Kasumi-1 (cell line): ENCODE data around the gene TOMM6.

Experiments used
- DNase-seq, 2 experiments: peaks; one replicate each; lab custom pipeline; 2025; lab: John Stamatoyannopoulos, UW

The TOMM6 gene

DNA sequence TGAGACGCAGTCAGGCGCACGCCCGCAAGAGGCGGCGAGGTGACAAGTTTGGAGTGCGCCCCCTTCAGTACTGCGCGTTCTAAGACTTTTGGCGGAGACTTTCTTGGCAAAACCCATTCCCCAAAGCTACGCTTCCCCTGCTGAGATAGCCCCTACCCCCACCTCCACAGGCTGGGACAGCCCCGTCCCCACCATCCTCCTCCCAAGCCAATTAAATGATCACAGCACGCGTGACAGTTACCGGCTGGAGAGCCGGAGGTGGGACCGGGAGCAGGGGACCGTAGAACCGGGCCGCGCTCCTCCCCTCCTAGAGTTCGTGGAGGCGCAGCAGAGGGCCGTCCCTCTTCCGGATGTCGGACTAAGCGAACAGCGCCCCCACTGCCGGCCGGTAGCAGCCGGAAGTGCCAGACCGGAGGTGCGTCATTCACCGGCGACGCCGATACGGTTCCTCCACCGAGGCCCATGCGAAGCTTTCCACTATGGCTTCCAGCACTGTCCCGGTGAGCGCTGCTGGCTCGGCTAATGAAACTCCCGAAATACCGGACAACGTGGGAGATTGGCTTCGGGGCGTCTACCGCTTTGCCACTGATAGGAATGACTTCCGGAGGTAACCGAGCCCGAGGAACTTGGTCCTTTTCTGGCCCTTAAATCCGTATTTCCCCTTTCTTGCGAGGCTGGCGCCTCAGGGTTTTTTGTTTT lies at the start of gene TOMM6:
TOMM6 (plus strand) TSS at position 476 of the 699 bp plus-strand sequence; CDS start at position 480, 4 bp downstream.
- peak; percentile 91 to 95 for DNase-seq

DNA sequence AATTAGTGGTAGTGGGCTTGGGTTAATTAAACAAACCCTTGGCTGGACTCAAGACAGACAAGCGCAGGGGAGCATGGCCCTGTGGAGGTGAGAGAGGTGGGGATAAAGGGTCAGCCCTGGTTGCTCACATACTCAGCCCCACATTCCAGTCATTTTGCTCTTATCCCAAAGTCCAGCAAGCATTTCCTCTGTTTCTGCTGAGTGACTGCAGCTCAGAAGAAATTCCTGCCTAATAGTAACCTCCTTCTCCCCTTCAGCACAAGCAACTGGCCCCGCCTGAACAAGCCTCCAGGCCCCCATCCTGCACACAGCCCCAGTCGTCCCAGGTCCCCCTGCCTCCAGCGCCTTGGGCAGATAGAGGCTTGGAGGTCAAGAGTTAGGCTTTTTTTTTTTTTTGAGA lies 48.5 kb upstream of the TOMM6 start:
- DNase-seq = no peak

DNA sequence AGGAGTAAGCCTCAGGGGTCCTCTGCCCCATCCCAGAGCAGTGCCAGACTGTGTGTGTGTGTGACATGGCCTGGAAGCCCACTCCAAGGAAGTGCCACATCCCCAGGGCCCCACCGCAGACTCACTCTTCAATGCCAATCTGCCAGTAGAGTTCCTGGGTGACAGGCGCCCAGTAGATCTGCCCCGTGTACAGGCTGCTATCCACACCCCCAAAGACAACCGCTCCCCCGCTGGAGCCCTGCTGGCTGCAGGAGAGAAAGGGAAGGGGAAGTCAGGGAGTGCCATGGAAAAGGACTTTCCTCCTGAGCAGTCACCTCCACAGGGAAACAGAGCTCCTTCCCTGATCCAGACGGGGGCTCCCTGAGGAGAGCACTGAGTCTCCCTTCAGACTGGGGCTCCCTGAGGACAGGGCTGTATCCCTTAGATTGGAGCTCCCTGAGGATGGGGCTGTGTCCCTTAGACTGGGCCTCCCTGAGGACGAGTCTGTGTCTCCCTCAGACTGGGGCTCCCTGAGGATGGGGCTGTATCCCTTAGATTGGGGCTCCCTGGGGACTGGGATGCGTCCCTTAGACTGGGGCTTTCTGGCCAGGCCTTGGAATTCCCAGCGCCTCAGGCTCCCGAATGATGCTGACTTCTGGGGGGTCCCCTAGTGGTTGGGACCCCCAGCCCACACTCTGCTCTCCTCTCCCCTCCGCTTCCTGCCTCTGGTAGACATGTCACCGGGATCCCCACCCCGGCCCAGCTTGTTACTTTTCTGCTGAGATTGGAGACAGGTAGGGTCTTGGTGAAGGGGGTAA lies 46.9 kb upstream of the TOMM6 start:
- no peak for DNase-seq

DNA sequence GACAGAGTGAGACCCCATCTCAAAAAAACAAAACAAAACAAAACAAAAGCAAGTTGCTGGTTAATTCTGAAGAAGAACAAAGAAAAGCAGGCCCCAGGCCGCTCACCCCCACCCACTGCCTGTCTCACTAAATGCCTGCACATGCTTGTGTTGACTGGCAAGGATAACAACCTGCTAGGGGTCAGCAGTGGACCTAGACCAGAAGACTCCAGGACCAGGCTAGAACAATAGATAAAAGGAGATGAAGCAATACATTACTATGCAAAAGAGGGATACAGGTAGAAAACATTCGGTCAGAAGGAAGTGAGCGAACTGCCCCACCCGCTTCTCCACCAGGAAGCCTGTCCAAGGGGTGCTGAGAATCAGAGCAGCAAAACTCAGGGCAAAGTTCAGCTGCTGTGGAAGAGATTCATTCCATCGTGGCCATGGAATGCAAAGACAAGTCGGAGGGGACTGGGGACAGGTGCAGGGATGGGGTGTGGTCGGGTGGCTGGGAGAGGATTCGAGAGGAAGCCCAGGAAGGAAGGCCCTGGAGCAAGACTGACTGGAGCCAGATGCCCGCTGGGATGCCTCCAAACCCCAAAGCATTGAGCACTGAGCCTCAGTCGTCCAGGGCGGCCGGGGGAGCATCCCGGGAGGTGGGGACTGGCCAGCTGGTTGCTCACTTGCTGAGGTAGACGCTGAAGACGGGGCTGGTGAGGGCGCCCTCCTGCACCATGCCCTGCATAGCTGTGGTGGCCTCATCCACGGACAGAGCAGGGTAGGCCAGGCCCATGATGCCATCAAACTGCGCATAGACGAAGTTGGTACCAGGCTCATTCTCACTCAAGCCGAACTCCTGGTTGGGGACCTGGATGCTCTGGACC lies 45.6 kb upstream of the TOMM6 start:
- no peak for DNase-seq

GRCh38 chr6:41743406-41744235 lies 43.9 kb upstream of the TOMM6 start:
- DNase-seq = no peak

GRCh38 chr6:41744236-41744787 lies 43.2 kb upstream of the TOMM6 start:
- no peak for DNase-seq

DNA sequence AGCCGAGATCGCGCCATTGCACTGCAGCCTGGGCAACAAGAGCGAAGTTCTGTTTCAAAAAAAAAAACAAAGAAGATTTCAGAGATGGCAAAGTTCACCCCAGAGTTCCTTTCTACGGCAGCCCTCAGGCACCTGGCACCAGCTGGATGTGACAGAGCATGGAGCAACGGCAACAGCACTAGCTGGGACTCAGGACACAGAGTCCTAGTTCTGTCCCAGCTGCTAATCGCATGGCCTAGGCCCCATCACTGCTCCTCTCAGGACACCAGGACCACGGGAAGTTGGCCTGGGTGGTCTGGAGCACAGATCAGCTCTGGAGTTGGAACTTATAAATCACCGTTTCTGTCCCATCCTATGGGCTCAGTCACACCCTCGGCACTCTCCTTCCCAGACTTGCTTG lies 41.4 kb upstream of the TOMM6 start:
- no peak for DNase-seq

DNA sequence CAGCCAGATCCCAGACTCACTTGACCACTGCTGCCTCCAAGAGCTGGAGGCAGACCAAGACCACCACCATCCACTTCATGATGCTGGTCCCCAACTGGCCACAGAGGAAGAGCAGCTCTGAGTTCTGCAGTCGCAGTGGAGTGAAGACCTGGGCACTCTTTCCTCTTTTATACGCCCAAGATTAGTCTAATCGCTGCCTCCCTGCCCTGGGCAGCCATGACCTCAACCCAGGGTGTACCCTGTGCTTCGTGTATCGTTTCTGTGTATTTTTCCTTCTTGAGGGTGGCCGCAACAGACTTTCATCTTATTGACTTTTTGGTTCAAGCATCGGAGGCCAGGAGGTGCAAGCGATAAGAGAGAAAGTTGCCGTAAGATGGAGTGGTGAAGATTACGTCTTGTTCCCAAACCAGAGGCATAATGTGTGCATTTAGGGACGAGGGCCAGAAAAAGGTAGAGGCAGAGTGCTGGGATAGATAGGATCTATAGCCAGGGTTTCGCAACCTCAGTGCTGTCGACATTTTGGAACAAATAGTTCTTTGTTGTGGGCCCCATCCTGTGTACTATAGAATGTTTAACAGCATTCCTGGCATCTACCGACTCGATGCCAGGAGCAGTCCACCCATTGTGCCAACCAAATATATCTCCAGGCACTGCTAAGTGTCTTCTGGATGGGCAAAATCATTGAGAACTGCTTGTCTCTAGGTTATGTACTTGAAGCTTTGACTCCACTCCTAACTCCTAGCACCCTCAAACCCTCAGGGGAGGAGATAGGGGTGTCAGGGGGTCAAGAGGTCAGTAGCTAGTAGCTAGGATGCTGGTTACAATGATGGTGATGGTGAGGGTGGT lies 40.0 kb upstream of the TOMM6 start, which contains the start of gene PGC:
PGC (minus strand) TSS at position 142 of the 846 bp plus-strand sequence; CDS start at position 79, 63 bp downstream.
- no peak for DNase-seq

GRCh38 chr6:41748102-41748477 lies 39.4 kb upstream of the TOMM6 start:
- no peak for DNase-seq

DNA sequence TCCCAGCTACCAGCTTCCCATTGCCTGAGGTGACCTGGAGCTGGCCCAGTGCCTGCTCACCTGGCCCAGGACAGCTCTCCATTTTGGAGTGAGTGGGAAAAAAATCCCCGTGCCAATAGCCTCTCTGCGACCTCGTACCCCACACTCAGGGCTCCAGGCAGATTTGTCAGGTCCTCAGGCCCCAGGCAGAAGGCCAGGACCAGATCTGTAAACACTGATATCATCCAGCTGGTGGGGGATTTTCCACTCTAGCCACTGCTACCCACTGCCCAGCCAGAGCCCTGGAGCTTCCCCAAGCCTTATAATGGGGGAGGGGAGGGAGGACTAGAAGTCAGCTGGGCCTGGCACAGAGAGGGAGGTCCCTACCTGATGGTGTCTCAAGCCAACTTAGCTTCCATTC lies 39.0 kb upstream of the TOMM6 start:
- no peak for DNase-seq

- no peak for DNase-seq
Observed at GRCh38 chr6:41750374-41750773, 37.1 kb upstream of the TOMM6 start.

DNA sequence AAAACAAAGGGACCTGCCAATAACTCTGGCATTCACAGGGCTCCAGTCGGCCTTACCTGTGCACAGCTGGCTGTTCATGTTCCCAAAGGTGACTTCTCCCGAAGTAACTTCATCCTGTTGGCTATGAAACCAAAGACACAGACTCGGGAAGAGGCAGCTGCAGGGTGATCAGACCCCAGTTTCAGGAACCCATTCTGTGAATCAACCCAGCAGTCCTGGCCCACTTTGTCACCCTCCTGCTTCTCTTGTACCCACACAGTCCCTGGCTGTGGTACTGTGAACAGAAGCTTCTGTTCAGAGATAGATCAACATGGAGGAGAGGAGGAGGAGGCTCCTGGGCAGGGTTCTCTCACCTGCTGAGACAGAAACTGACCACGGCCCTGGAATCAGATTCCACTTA lies 31.6 kb upstream of the TOMM6 start:
- no peak for DNase-seq

DNA sequence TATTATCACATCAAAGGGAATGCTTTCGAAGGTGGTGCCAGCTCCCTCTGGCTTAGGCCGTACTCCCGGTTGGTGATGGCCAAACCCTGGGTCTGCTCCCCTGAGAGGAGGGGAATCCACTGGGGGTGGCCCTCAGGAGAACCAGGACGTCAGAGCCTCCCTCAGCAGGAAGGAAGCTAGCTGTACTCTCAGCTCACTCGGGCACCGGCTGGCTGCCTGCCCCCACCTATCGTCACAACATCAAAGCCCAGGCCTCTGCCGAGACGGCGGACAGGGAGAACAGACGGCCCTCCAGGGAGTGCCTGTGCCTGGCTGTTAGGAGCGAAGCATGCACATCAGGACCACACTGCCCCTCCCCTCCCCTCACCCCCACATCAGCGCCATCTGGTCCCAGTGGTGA lies 31.1 kb upstream of the TOMM6 start:
- DNase-seq = no peak

- no peak for DNase-seq
Observed at GRCh38 chr6:41757271-41757670, 30.2 kb upstream of the TOMM6 start.

GRCh38 chr6:41757931-41758640 lies 29.4 kb upstream of the TOMM6 start:
- no peak for DNase-seq

DNA sequence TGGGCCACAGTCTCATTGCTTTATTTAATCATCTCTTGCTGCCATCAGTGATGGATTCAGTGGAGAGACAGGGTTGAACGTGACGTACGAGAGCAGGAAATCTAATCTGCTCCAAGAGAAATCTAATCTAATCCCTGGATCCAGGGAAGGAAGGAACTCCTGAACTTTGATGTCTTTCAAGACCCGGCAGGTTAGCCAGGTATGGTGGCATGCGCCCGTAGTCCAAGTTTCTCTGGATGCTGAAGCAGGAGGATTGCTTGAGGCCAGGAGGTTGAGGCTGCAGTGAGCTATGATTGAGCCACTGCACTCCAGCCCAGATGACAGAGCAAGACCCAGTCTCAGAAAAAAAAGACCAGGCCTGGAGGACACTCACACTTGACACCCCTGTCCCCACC lies 28.9 kb upstream of the TOMM6 start:
- DNase-seq = no peak

- DNase-seq = no peak
Observed at GRCh38 chr6:41759106-41759904, 28.2 kb upstream of the TOMM6 start.

GRCh38 chr6:41759905-41760579 lies 27.5 kb upstream of the TOMM6 start:
- DNase-seq = no peak
